H1 (cell line): Measurements from ENCODE around the gene SNRNP70. TPM values are rescaled to one million over a fixed set of nuclear protein-coding genes. Genes with fewer than 3 reads are reported as not detected.

Experiments used
- CTCF ChIP-seq, 3 experiments: IDR thresholded peaks; 1 replicate in 2 of 3; 2 replicates in 1 of 3; pipeline versions ENCODE4 v1.5.1 to v1.6.1; 2011; ENCODE audit warnings: low read length in 3 of 3, mild to moderate bottlenecking in 3 of 3, inconsistent platforms in 2 of 3, low read depth in 1 of 3, moderate library complexity in 1 of 3; ENCODE audit not compliant: insufficient read depth in 1 of 3; ENCODE audit errors: control extremely low read depth in 1 of 3
- EGR1 ChIP-seq: IDR thresholded peaks from 2 replicates; pipeline ENCODE4 v1.6.1; 2011; ENCODE audit warnings: low read depth, low read length, borderline replicate concordance
- HDAC6 ChIP-seq: IDR thresholded peaks from one replicate; pipeline ENCODE4 v1.7.1; 2012; ENCODE audit warnings: low read depth, mild to moderate bottlenecking, inconsistent platforms, low read length, moderate library complexity
- polyA plus RNA-seq, 7 experiments: library from polyadenylated mRNA; depleted of rRNA in 3 of 7; stranded (reverse) in 5 of 7; unstranded in 2 of 7; fragments of >200 nt in 5 of 7; fragments of 200-250 nt in 2 of 7; gene quantifications; 1 replicate in 5 of 7; 2 replicates in 1 of 7; 4 replicates in 1 of 7; pipeline versions ENCODE4 v1.2.1 to v1.2.3, GENCODE V29; 2011 to 2013; ENCODE audit warnings: missing spikeins in 2 of 7, mixed read lengths in 2 of 7
- total RNA-seq: library from RNA; stranded (reverse); fragmentation: NEBNext Ultra II Directional; extraction: Animal tissue kit (Norgen Biotek cat#: 25700); gene quantifications from 2 replicates; pipeline ENCODE4 v1.2.1, GENCODE V29; 2021

Gene SNRNP70
- total and polyA plus RNA-seq, 2 of the 8 experiments (the other 6 are each of a cell fraction or from before 2014, with no cell fraction given) = 231 to 235 TPM

- TF ChIP-seq CTCF (IDR thresholded peaks at IDR 0.05; ENCODE audit: control extremely low read depth in 1 of 3, insufficient read depth in 1 of 3, low read depth in 1 of 3, low read length in 3 of 3) (peak in 1 of 3 experiments; percentile 5; a peak in 1 of 4 replicates), HDAC6 (no peak), EGR1 (peak; percentile 90)
These were observed 33.5 kb downstream of the SNRNP70 start, which contains the start of gene C19orf73 (continued) for GRCh38 chr19:49118565-49119410.
